Inflammatory macrophage treated with lipopolysaccharide for 1 hour (primary cell): ENCODE measurements around the gene NPC1.
"Not testable (repeated sequence)": the region's sequence is repeated elsewhere in the genome, so short reads cannot be mapped to it uniquely, and the experiment has no call there.

Experiments
- DNase-seq, 2 donors: peaks; one replicate each; pipeline ENCODE4 v3.0.0-alpha.2; 2020 to 2022

NPC1 gene

GRCh38 chr18:23515911-23516546 is 70.3 kb downstream of the NPC1 start:
- DNase-seq: peak; percentile 63 to 91

- DNase-seq: peak; percentile 50 to 54
These were observed 73.7 kb downstream of the NPC1 start for GRCh38 chr18:23512641-23513040.

DNA sequence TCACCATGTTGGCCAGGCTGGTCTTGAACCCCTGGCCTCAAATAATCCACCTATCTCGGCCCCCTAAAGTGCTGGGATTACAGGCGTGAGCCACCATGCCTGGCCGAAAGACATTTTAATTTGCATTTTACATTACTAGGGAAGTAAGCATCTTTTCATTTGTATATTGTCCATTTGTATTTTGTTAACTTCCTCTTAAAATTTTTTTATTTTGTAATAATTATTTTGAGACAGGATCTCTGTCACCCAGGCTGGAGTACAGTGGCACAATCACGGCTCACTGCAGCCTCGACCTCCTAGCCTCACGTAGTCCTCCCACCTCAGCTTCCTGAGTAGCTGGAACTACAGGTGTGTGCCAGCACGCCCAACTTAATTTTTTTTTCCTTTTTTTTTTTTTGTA is 74.1 kb downstream of the NPC1 start:
- DNase-seq: peak in 1 of 2 donors; percentile 44

- DNase-seq: not testable (repeated sequence)
These were observed 75.4 kb downstream of the NPC1 start for GRCh38 chr18:23510923-23511322.

GRCh38 chr18:23506393-23506792 is 79.9 kb downstream of the NPC1 start:
- no peak for DNase-seq

DNA sequence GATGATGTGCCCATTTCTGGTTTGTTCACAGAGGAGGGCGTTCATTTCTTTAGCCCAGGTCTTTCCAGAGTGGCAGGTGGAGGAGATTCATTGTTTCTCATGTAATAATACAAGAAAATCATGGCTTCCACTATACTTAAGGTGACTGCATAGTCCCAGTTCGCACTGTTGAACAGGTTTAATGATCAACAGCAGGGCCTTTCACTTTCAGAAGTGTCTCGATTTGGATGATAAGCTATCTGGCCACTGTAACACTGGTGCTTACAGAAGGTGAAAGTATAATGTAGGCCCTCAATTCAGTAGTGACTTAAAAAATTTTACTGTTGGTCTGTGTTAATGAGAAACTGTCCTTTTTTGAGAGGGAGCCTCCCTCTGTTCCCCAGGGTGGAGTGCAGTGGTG is 81.6 kb downstream of the NPC1 start:
- no peak for DNase-seq

DNA sequence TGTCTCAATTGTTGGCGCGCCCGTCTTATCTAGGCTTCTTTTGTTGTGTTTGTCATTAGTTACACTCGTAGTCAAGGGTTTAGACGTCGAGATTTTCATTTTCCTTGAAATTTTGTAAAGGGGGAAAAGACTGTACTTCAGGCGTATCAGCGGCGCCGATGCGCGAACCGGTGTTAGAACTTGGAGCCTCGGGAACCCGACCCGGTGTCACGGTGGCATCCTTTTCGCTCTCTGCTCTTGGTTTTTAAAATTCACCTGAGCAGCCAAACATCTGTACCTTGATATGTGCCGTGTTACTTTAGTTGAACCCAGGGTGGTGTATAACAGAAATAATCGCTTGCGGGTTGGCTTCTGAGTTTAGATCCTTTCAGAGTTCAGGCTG is 82.4 kb downstream of the NPC1 start:
- DNase-seq: peak in 1 of 2 donors; percentile 12

- peak; percentile 94 to 98 for DNase-seq
These were observed 83.0 kb downstream of the NPC1 start, which contains the start of gene RMC1 for GRCh38 chr18:23503038-23503962. RMC1 (plus strand) TSS chr18:23503511; CDS start chr18:23503619, 108 bp downstream.

DNA sequence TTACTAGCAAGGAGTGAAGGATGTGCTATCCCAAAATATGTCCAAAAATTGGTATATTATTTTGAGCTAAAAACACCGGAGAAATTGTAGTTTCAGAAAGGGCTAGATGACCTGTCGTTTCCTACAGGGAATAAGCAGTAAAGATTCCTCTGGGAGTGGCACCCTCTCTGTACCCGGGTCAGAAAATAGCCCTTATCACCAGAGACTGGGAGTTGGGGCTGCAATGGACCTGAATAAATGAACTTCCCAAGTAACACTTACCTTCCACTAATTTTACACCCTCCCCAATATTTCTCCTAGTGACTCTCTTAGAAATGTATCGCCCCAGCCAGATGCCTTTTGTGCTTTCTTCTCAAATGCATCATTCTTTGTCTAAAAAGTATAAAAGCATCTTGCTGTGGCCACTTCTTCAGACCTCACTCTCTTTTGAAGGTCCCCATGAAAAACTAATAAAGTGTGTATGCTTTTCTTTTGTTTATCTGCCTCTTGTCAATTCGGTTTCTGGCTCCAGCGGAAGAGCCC is 83.7 kb downstream of the NPC1 start:
- no peak for DNase-seq

GRCh38 chr18:23501626-23502025 is 84.7 kb downstream of the NPC1 start:
- no peak for DNase-seq

DNA sequence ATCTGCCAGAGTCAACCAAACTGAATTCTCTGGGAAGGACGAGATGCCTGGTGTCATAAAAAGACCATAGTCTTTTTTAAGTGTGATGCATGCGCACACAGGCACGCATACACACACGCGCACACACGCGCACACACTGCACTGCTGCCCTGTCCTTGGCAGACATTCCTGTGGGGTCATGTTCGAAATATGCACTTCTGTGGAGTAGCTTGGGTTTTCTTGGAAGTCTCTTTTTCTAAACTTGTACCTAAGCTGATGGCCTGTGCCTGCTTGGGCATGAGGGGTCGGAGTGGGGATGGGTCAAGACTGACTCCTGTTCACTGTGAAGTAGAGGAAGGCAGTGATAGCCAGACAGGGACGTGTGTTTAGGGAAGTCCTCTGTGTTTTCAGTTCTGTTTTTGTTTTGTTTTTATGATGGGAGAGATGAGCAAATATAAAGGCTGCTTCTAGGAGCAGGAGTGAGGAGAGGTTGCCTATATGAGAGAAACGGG is 87.0 kb downstream of the NPC1 start:
- peak; percentile 43 to 52 for DNase-seq

DNA sequence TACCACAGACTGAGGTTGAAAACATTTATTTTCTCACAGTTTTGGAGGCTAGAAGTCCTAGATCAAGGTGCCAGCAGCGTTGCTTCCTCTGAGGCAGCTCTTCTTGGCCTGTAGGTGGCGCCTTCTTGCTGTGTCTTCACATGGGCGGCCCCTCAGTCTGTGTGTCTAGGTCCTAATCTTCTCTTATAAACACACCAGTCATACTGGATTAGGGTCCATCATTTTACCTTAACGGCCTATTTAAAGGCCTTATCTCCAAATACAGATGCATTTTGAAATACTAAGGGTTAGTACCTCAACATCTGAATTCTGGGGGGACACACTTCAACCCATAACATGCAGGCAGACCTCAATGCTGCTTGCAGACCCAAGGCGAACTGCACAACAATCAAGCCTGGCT is 87.4 kb downstream of the NPC1 start:
- DNase-seq: peak; percentile 59 to 64

- no peak for DNase-seq
These were observed 88.2 kb downstream of the NPC1 start for GRCh38 chr18:23498117-23498516.

DNA sequence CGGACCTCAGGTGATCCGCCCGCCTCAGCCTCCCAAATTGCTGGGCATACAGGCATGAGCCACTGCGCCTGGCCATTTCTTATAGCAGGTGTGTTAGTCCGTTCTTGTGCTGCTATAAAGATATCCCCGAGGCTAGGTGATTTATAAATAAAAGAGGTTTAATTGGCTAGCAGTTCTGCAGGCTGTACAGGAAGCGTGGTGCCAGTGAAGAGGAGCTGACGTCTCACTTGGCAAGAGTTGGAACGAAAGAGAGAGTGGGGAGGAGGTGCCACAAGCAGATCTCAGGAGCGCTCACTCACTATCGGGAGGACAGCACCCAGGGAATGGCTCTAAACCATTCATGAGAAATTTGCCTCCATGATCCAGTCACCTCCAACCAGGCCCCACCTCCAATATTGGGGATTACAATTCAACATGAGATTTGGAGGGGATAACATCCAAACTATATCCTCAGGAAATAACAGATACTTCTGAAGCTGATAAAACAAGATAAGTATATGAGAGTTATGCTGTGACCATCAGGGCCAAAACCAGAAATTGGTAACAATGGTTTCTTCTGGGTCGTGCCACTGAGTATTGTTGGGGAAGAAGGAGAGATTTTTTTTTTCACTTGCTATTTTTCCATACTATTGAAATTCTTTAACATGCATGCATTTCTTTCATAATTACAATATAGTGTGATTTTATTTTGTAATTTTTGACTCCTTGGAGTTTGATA is 90.4 kb downstream of the NPC1 start:
- DNase-seq: no peak

- no peak for DNase-seq
These were observed 91.3 kb downstream of the NPC1 start for GRCh38 chr18:23494992-23495391.

DNA sequence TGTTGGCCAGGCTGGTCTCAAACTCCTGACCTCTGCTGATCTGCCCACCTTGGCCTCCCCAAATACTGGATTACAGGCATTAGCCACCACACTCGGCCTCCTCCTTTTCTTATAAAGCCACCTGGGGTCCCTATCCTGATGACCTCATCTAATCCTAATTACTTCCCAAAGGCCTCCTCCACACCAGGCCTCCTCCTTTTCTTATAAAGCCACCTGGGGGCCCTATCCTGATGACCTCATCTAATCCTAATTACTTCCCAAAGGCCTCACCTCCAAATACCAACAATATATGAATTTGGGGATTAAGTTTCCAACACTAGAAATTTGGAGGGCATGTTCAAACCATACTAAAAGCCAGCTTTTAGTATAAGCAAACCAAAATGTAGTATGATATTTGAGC is 92.7 kb downstream of the NPC1 start:
- no peak for DNase-seq

- DNase-seq: not testable (repeated sequence)
These were observed 96.7 kb downstream of the NPC1 start for GRCh38 chr18:23489586-23489985.

DNA sequence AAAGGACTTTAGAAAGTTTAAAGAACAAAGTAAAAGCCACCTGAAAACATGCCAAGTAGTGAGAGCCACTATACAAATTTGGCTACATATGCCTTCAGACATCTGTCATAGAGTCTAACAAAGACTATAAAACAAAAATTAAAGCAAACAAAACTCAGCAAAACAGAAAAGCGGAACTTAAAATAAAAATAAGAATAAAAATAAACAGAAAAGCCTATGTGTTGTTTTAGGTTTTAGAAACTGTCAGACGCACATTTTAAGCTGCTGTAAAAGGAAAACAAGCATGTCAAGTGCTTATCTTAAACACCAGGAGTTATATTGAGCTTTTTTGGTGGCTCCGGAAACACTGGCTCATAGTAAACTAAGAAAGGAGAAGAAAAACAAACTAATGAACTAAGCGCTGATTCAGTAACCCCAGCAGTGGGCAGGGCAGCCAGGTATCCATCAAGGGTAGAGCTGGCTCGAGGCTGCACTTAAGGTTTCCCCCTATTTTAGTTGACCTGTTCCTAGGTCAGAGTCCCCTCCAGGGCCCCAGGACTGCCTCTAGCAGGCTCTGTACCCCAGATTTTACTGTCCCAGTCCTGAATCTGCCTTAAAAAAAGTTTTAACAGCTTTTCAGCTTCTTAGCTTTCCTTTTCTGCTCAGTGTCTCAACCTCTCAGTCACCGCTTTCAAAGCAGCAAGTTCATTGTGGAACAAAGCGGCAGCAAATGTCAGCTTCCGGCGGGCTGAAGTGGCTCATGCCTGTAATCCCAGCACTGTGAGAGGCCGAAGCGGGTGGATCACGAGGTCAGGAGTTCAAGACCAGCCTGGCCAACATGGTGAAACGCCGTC is 98.4 kb downstream of the NPC1 start:
- DNase-seq: peak; percentile 17 to 33

DNA sequence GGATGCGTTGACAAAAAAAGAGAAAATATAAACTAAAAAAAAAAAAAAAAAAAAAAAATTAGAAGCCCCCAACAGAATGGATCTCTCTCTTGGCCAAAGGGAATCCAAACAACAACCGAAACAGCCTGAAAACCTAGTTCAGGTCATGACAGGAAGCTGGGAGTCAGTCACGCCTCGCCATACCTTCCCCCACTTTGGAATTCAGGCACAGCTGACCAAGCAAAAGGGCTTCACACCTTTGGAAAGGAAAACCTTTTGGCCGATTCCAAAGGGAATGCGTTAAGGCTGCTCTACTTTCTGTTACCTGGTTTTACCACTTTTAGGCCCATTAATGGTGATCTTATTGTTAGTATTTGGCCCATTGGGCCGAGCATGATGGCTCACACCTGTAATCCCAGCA is 100.9 kb downstream of the NPC1 start:
- no peak for DNase-seq

DNA sequence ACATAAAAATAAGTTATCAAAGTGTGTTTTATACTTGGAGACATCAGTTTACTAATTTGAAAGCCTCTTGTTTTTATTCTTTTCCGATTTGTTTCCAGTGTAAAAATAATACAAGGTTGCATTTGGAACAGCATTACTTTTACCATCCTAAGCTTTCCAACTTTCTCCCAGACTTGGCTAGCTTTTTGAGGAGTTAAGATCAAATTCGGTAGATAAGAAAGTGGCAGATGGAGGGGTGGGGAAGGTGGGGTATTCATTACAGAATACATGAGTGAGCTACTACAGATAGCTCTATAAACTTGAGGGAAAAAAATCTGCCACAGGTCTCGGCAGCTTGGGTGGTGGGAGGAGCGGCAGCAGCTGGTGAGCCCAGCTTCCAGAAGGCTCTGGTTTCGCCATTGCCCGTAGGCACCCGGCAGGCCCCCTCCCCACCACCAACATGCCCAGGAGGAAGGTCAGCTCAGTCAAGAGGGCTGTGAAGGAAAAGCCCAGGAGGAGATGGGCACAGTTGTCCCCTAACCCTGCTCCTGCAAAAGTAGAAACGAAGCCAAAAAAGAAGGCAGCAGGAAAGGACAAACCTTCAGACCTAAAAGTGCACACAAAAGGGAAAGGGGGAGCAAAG is 101.6 kb downstream of the NPC1 start:
- DNase-seq: no peak
